Activated T-cell treated with anti-CD3 and anti-CD28 coated beads for 4 hours (primary cell): ENCODE results near the gene VAMP8.
"Not testable (repeated sequence)": the region's sequence is repeated elsewhere in the genome, so short reads cannot be mapped to it uniquely, and the experiment has no call there.

Experiments used
- DNase-seq: peaks from one replicate; pipeline ENCODE4 v3.0.0-alpha.2; 2020

VAMP8 gene

GRCh38 chr2:85583667-85584353, 6.4 kb downstream of the VAMP8 start:
- DNase-seq, result no peak

GRCh38 chr2:85584354-85584856, 7.0 kb downstream of the VAMP8 start, which contains the start of gene VAMP5:
VAMP5 (plus strand) TSS chr2:85584431; CDS start chr2:85584491, 60 bp downstream.
- no peak for DNase-seq

GRCh38 chr2:85584857-85585780, 7.7 kb downstream of the VAMP8 start:
- no peak for DNase-seq

- DNase-seq, result no peak
Observed at GRCh38 chr2:85585781-85586105, 8.4 kb downstream of the VAMP8 start.

- no peak for DNase-seq
Observed at GRCh38 chr2:85588236-85588635, 10.8 kb downstream of the VAMP8 start.

GRCh38 chr2:85588645-85589044, 11.3 kb downstream of the VAMP8 start:
- DNase-seq, result no peak

- DNase-seq, result no peak
Observed at GRCh38 chr2:85589181-85589580, 11.8 kb downstream of the VAMP8 start.

- DNase-seq, result no peak
Observed at GRCh38 chr2:85589982-85590791, 12.8 kb downstream of the VAMP8 start.

- no peak for DNase-seq
Observed at GRCh38 chr2:85590950-85591349, 13.6 kb downstream of the VAMP8 start.

- DNase-seq, result no peak
Observed at GRCh38 chr2:85591563-85591962, 14.2 kb downstream of the VAMP8 start.

- DNase-seq, result not testable (repeated sequence)
Observed at GRCh38 chr2:85592299-85592698, 14.9 kb downstream of the VAMP8 start.

GRCh38 chr2:85593023-85593422, 15.6 kb downstream of the VAMP8 start:
- DNase-seq, result no peak

- DNase-seq, result no peak
Observed at GRCh38 chr2:85594715-85595300, 17.4 kb downstream of the VAMP8 start.

GRCh38 chr2:85595301-85596025, 18.1 kb downstream of the VAMP8 start, which contains the start of gene RNF181:
RNF181 (plus strand) TSS chr2:85595745; CDS start chr2:85595764, 19 bp downstream.
- DNase-seq, result peak; percentile 75

GRCh38 chr2:85596026-85596333, 18.6 kb downstream of the VAMP8 start:
- no peak for DNase-seq

- no peak for DNase-seq
Observed at GRCh38 chr2:85596486-85597143, 19.2 kb downstream of the VAMP8 start.

- no peak for DNase-seq
Observed at GRCh38 chr2:85597241-85597640, 19.9 kb downstream of the VAMP8 start.

GRCh38 chr2:85598594-85599340, 21.4 kb downstream of the VAMP8 start:
- no peak for DNase-seq

GRCh38 chr2:85599468-85600234, 22.3 kb downstream of the VAMP8 start:
- DNase-seq, result no peak

- DNase-seq, result no peak
Observed at GRCh38 chr2:85600235-85600575, 22.8 kb downstream of the VAMP8 start.
